T1000 (cell line): ENCODE data around the gene TMTC4.
"Not testable (repeated sequence)": the region's sequence is repeated elsewhere in the genome, so short reads cannot be mapped to it uniquely, and the experiment has no call there.

Experiments
- DNase-seq: peaks from one replicate; lab custom pipeline; 2025; ENCODE audit warnings: mixed read lengths; lab: John Stamatoyannopoulos, UW

TMTC4 gene

DNA sequence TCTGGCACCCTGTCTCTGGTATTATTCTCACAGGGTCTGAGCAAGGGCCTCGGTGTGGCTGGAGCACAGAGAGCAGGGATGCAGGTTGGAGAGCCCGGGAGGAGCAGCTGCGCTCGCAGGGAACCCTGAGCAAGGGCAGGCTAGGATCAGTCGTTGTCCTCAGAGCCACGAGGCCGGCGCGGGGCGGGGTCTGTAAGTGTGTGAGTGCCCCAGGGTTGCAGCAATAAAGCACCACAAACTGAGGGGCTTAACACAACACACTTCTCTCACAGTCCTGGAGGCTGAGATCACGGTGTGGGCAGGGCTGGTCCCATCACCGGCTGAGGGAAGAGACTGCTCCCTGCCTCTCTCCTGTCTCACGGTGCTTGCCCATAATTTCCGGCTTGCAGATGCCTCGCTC, 47.5 kb downstream of the TMTC4 start:
- DNase-seq = no peak

DNA sequence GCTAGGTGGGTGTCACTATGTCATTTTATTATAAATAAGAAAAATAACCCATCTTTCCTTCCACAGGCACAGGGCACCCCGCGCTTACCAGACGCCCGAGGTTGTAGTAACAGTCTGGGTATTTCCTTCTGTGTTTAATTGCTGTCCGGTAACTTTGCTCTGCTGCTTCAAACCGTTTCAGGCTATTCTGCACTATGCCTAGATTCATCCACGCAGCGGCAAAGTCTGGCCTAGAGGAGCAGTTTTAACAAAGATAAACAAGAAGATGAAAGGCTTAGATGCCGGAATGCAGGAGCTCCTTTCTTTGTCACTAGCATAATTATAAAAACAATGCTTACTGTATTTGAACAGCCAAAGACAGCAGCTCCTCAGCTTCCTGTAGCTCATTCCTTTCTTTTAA, 49.1 kb downstream of the TMTC4 start:
- no peak for DNase-seq

DNA sequence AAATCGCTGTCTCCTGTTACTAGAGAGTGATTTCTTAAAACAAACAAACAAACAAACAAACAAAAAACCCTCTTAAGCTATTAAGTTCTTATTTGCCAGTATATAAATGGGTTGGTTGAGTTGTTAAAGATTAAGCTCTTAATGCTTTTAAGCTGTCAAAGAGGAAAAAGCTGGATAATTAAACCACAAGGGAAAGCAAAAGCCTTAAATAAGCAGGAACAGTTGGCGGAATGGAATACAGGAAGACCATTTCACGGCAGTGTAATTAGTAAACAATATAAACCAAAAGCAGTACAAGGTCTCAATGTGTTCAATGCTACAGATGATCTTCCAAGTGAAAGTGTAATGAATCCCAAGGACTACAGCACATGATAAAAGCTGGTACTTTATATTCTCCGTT, 53.8 kb downstream of the TMTC4 start:
- DNase-seq = no peak

DNA sequence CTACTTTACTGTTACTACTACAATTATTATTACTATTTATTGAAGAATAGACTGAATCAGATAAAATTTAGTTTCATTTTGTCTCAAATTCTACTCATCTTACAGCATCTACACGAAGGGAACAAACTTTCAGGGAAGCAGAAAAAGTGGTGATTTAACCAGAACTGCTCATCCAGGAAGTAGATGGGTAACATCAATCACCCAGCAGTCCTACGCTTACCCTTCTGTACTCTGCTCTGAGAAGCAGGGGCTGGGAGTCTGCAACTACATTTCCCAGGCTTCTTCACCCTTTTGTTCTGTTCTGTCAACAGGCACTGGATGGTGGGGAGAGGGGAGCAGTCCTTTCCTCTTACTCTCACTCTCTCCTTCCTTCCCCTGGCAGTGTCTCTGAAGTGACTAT, 54.7 kb downstream of the TMTC4 start:
- DNase-seq = no peak

DNA sequence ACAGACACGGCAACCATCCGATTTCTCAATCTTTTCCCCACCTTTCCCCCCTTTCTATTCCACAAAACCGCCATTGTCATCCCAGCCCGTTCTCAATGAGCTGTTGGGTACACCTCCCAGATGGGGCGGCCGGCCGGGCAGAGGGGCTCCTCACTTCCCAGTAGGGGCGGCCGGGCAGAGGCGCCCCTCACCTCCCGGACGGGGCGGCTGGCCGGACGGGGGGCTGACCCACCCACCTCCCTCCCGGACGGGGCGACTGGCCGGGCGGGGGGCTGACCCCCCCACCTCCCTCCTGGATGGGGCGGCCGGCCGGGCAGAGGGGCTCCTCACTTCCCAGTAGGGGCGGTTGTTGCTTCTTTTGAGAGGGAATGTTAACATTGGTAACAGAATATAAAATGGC, 55.7 kb downstream of the TMTC4 start:
- not testable (repeated sequence) for DNase-seq

DNA sequence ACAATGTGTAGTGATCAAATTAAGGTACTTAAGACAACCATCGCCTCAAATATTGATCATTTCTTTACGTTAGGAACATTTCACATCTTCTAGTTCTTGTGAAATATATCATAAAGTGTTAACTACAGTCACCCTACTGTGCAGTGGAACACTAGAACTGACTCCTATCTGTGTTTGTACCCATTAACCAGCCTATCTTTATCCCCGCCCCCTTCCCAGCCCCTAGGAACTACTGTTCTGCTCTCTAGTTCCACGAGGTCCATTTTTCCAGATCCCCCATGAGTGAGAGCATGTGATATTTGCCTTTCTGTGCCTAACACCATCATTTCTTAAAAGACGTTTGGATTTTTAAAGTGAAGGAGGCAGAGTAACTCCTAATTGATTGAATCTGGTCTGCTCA, 61.6 kb downstream of the TMTC4 start:
- DNase-seq = no peak

DNA sequence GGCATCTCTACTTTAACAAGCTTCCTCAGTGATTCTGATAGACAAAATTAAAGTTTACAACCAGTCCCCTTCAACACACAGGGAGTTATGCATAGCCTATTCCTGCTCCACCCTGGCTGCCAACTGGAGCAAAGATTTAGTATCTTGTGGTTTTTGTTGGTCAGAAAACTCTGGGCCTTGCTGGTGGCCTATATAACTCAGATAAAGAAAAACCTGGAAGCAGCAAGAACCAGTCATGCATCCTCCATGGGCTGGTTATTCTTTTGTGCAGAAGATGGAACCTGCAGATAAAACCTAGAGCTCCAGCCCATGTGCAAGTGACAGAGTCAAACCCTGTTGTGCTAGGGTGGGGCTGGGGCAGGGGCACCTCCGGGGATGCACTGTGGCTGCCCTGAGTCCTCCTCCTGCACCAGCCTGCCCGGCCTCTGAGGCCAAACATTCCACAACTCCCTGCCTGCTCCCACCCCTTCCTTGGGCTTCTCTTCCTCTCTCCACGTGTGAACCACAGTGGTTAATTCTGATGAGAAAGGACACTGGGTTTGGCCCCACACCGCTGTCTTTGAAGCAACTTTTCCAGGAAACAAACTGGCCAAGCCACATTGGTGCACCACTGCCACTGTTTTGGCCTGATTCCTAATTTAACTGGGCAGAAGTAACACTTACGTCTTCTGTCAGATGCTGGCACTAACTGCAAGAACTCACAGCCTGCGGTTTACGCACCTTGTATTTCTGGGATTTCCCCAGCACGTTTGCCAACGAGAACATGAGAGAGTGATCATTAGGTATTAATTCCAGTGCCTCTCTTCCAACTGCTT, 62.7 kb downstream of the TMTC4 start:
- no peak for DNase-seq

DNA sequence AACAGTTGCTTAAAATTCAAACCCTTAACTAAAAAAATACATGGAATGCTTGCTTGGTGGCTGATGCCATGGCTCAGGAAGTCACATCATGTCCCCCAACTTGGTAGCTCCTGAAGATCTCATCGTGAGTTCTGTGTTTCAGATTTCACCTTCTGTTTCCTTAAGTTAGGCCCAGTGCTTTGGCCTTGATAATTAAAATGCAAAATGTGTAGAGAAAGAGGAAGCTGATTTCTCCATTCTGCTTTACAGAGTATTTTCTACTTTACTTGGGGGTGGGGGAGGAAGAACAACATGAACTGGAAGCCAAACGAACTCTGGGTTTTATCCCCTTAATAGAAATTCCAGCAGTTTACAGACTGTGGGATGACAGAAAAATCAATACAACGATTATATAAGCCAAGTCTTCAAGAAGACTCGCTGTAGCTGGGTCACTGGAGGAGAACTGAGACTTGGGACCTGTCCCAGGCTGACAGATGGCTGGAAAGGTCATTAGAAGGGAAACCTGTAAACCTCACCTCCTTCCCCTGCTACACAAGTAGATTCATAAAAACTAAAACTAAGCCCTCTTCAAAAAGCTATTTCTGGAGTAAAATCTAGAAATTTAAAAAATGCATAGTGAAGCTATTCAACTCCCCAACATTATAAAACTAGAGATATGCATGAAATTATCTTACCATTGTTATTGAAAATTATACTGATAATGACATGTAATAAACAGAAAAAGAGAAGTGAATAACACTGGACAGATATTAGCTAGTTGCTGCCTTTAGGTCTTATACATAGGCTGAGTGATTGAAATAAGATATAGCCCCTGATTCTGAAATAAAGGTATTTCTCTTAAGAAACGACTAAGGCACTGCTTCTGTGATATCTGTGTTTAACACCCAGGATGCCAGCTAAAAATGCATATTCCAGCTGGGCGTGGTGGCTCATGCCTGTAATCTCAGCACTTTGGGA, 63.9 kb downstream of the TMTC4 start:
- no peak for DNase-seq

DNA sequence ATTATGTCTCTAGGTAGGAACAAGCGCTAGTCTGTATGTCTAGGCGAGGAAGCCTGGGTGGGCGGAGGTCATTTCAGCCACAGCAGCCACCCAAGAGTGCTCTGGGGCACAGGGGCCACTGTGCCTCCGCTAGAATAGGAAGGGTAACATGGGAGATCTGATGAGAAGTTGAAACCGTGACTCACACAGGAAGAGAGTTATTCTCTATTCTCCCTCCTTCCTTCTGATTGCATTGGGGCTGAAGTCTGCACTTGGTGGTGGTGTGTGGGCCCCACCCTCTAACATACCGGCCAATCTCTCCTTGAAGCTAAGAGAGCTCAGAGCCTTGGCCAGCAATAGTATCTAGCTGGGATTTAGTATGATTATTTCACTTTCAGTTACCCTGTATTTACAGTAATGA, 65.7 kb downstream of the TMTC4 start:
- no peak for DNase-seq

DNA sequence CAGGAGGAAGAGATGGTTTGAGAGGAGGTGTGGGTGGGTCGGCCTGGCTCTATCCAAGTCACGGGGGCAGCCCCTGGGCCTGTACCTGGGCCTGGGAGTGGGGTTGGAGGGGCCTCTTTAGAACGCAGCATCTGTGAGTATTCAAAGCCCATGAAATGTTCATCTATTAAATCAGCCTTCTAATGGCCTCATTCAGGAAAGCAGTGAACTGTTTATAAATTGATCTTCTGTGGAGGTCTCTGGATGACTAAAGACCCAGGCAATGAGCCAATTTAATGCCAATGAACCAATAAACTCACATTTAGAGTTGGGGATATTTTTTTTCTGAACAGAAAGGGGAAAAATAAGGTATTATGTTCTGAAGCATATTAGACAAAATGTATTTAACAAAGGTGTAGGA, 66.1 kb downstream of the TMTC4 start:
- no peak for DNase-seq

DNA sequence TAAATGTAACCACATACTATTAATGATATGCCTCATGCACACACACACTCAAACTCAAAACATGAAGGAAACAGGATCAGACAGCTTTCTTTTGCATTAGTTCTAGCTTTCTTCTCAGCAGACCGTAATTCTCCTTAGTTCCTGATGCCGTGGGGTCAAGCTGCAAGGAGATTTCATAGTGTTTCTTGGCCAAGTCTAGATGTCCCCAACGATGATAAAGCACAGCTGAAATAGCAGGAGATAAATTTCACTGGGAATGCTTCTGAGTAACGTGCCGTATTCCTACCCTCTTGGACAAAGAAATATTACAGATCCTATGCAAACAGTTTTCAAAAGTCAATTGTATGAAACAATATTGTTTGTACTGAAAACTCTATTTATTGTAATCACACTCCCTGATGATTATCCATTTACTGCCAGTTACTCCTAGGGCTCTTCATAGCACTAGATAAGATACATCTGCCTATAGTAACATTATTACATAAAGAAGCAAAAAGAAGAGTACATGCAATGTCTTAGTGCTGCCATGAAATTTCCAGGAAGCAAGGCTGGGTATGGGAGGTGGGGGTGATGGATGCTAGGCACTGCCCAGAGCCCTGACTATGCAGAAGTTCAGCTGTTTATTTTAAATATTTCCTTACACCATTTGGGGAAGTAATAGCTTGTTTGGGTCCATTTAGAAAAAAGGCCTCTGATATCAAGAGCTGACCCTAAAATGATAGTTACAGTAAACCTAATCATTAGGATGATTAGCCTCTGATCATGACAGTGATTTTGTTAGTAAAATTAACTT, 69.5 kb downstream of the TMTC4 start:
- DNase-seq = no peak

DNA sequence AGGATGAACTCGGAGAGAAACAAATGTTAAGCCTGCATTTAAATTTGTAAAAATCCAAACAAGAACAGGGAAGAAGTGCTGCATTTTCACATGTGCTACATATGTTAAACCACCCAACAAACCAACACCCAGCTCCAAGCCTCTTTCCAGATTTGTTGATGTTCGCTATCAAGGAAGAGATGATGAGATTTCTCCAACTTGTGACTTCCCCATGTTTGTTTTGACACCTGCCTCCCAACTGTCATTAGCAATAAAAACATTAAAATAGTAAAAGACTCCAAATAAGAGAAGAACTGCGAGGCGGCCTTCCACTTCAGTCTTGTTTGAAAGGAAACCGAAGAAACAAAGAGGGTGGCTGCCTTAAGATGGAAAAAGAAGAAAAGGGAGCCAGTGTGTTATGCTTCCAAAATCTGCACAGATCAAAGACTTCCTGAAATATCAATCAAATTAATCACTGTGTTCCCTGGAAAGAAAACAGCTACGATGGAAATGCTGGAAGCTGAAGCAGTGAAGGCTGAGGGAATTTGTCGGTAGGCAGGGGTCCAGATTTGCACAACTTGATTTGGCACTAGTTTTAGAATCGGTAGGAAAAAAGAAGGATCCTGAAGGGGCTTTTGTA, 72.0 kb downstream of the TMTC4 start:
- DNase-seq = no peak

DNA sequence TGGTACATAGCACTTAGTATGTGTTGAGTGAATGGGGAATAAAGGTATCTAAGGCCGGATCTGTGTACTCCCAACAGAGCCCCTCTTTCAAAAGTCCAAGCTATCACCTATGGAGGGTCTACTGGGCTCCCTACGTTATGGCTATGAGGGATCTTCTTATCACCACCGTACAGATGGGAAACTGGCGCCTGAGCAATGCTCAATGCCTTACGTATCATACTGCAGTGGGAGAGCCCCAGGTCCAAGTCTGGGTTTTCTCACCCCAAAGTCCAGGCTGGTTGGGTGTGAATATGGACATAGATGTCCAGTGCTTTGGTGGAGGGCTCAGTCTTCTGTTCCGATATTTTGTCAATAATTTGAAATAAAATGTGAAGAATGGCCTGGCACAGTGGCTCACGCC, 72.9 kb downstream of the TMTC4 start:
- DNase-seq = no peak

DNA sequence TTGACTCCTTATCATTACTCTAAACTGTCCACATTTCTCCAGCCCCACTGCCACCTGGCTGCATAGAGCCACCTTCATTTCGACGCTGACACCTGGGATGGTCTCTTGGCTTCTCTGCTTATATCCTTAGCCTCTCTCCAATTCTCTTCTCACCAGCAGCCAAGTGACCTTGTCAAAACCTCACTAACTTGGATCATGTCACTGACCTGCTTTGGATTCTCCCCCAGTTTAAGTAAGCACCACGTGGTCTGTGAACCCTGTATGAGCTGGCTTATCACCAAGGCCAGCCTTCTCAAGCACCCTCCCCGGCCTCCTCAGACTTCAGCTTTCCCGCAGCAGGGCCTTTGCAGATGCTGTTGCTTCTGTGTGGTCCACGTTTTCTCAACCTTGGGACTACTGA, 73.7 kb downstream of the TMTC4 start:
- no peak for DNase-seq

DNA sequence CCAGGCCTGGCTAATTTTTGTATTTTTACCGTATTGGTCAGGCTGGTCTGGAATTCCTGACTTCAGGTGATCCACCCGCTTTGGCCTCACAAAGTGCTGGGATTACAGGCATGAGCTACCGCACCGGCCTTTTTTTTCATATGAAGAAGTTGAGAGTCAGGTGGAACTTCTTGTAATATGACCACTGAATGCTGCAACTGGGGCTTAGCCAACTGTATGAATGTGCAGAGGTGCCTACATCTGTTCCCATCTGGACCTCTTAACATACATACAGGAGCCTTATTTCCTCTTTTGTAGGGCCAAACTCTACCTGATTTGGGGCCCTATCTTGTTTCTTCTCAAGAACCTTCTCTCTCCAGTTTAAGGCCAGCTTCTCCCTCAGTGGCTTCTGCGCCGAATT, 74.1 kb downstream of the TMTC4 start:
- DNase-seq = no peak

DNA sequence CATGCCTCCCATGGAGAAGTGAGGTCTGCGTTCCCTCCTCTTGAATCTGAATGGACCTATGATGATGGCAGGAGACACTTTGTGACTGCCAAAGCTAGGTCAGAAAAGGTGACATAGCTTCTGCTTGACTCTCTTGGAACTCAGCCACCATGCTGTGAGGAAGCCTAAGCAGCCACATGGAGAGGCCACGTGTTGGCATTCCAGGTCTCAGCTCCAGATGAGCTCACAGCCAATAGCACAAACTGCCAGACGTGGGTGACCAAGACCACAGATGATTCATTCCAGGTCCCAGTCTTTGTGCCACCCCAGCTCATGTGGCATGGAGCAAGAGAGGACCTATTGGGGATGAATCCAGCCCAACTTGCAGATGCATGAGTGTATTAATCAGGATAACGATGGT, 77.3 kb downstream of the TMTC4 start:
- DNase-seq = no peak

DNA sequence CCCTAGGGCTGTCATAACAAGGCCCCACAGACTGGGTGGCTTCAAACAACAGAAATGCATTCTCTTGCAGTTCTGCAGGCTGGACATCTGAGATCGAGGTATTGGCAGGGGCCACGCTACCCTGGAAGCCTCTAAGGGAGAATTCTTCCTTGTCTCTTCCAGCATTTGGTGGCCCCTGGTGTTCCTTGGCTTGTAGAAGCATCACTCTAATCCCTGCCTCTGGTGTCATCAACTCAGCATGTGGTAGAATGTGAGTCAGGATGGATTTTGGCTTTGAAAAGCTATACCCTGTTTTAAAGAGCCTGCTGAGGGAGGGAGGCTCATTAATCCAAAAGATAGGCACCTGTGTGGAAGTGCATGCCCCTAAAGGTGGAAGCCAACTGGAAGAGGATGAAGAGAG, 78.1 kb downstream of the TMTC4 start:
- no peak for DNase-seq

DNA sequence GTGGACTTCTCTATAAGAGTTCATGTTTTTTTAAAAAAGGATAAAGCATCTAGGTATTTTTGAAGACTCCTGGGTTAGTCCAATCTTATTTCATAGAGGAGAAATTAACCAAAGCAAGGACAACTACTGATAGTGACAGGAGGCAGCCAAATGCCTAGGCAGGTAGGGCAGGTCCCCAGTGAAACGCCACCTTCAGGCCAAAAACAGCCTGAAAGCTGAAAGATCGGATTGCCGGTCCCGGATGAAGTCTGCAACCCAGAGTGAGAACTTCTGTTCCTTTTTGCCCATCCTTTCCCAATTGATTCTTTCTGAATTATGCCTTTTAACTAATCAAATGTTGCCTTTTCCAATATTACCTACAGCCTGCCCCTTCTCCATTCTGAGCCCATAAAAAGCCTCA, 79.9 kb downstream of the TMTC4 start:
- DNase-seq = no peak

DNA sequence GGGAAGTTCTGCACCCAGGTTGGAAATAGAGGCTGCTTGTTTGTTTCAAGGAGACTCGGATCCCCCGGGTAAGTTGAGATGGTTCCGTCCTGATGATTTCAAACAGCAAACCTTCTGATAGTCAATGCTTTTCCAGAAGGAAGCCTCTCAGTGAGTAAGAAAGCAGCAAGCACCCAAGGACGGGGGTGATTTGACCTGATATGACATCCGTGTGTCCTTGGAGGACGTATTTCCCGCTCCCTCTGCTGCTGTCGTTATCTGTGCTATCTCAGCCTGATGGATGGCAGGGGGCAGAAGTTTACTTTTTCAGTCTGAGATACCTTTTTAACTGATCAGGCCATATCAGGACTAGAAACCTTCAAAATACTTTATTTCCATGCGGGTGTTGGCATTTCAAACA, 80.3 kb downstream of the TMTC4 start:
- DNase-seq = no peak

DNA sequence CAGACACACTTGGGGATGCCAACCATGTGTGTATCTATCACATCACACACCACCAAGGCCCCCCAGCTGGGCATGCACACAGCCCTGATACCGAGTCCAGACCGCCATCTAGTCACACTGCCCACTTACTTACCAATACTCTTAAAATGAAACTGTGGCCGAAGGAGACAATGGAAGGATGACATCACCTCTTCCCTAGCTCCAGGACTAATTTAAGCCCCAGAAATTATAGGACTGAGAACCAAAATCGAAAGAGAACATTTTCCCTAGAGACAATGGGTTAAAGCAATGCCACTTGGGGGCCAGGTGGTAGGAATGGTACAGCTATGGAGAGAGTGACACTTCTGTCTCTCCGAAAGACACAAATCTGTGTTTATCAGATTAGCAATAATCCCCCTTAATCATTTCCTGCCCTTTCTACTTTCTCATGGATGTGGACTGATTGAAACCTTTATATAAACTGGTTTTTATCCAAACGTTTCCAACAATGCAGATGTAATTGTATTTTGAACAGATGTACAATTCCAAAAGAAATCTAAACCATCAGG, 85.3 kb downstream of the TMTC4 start:
- no peak for DNase-seq

DNA sequence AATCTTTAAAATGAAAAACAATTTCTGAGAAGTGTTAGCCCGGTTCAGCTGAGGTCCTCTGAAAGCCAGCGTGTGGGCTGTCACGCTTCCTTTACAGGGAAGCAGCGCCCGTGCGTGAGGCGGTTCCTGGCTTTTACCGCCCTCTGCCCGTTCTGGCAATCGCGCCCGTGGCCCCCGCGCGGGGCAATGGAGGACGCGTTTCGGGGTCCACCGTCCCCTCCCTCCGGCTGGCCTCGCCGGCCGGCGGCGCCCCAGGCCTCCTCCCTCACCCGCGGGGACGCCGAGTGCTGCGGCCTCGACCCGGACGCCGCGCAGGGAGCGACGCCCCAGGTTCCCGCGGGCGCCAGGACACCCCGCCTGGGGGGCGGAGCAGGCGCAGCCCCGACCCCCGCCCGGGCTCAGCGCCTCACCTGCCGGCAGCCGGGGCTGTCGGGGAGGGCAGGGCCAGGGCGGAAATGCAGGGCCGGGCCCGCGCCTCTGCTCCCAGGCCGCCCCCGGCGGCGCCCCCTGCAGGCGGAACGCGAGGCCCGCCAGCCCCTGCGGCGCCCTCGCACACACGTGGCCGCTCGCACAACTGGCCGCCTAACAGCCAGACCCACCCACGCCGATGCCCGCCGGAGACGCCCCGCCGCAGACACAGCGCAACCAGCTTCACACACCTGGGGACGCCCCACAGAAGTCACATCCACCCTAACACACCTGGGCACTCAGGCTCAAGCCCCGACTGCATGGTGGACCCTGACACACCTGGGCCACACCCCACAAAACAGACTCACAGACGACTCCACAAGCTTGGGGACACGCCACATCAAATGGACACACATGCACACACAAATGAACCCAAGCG, 86.0 kb downstream of the TMTC4 start, which contains the start of gene GGACT:
GGACT (minus strand) TSS at position 459 of the 847 bp plus-strand sequence. CDS start 56,198 bp downstream, outside the sequence.
- DNase-seq = no peak
